ENCODE results near the gene ZNF846.
"Not testable (repeated sequence)": the region's sequence is repeated elsewhere in the genome, so short reads cannot be mapped to it uniquely, and the experiment has no call there.

ZNF846 gene

GRCh38 chr19:9729162-9729561, 39.4 kb downstream of the ZNF846 start:
- H3K27me3 ChIP-seq (ENCODE audit: control insufficient read depth in 1 of 2, insufficient read depth in 2 of 2, low read length in 2 of 2): no peaks in the 10 kb centered on the region
- H3K4me3 ChIP-seq (ENCODE audit: low read depth in 1 of 2, low read length in 2 of 2): no peak overlapping the region
- H3K36me3 ChIP-seq (ENCODE audit: control insufficient read depth in 1 of 2, insufficient read depth in 2 of 2, low read length in 2 of 2): no peaks in the 10 kb centered on the region
- H3K27ac ChIP-seq (ENCODE audit: low read depth, low read length): no peak overlapping the region
- H3K4me1 ChIP-seq (ENCODE audit: control insufficient read depth in 1 of 2, insufficient read depth in 2 of 2, low read length in 2 of 2): no peaks in the 10 kb centered on the region
- H3K9ac ChIP-seq (ENCODE audit: low read depth in 1 of 2, low read length in 2 of 2): no peak overlapping the region
- H3K9me3 ChIP-seq (ENCODE audit: control insufficient read depth in 1 of 2, low read length in 2 of 2): peaks cover 0 to 2% of the 10 kb centered on the region in 2 donors

- Histone ChIP-seq H3K4me3 (ENCODE audit: low read depth in 1 of 2, low read length in 2 of 2) (no peak overlapping the region), H3K9me3 (ENCODE audit: control insufficient read depth in 1 of 2, low read length in 2 of 2) (peaks cover 0 to 2% of the 10 kb centered on the region in 2 donors), H3K27me3 (ENCODE audit: control insufficient read depth in 1 of 2, insufficient read depth in 2 of 2, low read length in 2 of 2) (no peaks in the 10 kb centered on the region), H3K27ac (ENCODE audit: low read depth, low read length) (no peak overlapping the region), H3K9ac (ENCODE audit: low read depth in 1 of 2, low read length in 2 of 2) (no peak overlapping the region), H3K36me3 (ENCODE audit: control insufficient read depth in 1 of 2, insufficient read depth in 2 of 2, low read length in 2 of 2) (no peaks in the 10 kb centered on the region), H3K4me1 (ENCODE audit: control insufficient read depth in 1 of 2, insufficient read depth in 2 of 2, low read length in 2 of 2) (no peaks in the 10 kb centered on the region)
These were observed 40.9 kb downstream of the ZNF846 start for GRCh38 chr19:9727644-9728043.

- H3K9me3 ChIP-seq (ENCODE audit: control insufficient read depth in 1 of 2, low read length in 2 of 2); H3K9ac ChIP-seq (ENCODE audit: low read depth in 1 of 2, low read length in 2 of 2); H3K27me3 ChIP-seq (ENCODE audit: control insufficient read depth in 1 of 2, insufficient read depth in 2 of 2, low read length in 2 of 2); H3K4me3 ChIP-seq (ENCODE audit: low read depth in 1 of 2, low read length in 2 of 2); H3K4me1 ChIP-seq (ENCODE audit: control insufficient read depth in 1 of 2, insufficient read depth in 2 of 2, low read length in 2 of 2); H3K36me3 ChIP-seq (ENCODE audit: control insufficient read depth in 1 of 2, insufficient read depth in 2 of 2, low read length in 2 of 2); H3K27ac ChIP-seq (ENCODE audit: low read depth, low read length): not testable (repeated sequence)
These were observed 42.9 kb downstream of the ZNF846 start for GRCh38 chr19:9725508-9726201.

- Histone ChIP-seq H3K9me3 (ENCODE audit: control insufficient read depth in 1 of 2, low read length in 2 of 2) (peaks cover 0 to 2% of the 10 kb centered on the region in 2 donors), H3K36me3 (ENCODE audit: control insufficient read depth in 1 of 2, insufficient read depth in 2 of 2, low read length in 2 of 2) (no peaks in the 10 kb centered on the region), H3K4me3 (ENCODE audit: low read depth in 1 of 2, low read length in 2 of 2) (no peak overlapping the region), H3K9ac (ENCODE audit: low read depth in 1 of 2, low read length in 2 of 2) (no peak overlapping the region), H3K27ac (ENCODE audit: low read depth, low read length) (no peak overlapping the region), H3K27me3 (ENCODE audit: control insufficient read depth in 1 of 2, insufficient read depth in 2 of 2, low read length in 2 of 2) (no peaks in the 10 kb centered on the region), H3K4me1 (ENCODE audit: control insufficient read depth in 1 of 2, insufficient read depth in 2 of 2, low read length in 2 of 2) (no peaks in the 10 kb centered on the region)
These were observed 44.4 kb downstream of the ZNF846 start for GRCh38 chr19:9724157-9724556.

GRCh38 chr19:9721861-9722260, 46.7 kb downstream of the ZNF846 start:
- H3K9ac ChIP-seq (ENCODE audit: low read depth in 1 of 2, low read length in 2 of 2): no peak overlapping the region
- H3K4me3 ChIP-seq (ENCODE audit: low read depth in 1 of 2, low read length in 2 of 2): no peak overlapping the region
- H3K4me1 ChIP-seq (ENCODE audit: control insufficient read depth in 1 of 2, insufficient read depth in 2 of 2, low read length in 2 of 2): no peaks in the 10 kb centered on the region
- H3K27ac ChIP-seq (ENCODE audit: low read depth, low read length): no peak overlapping the region
- H3K9me3 ChIP-seq (ENCODE audit: control insufficient read depth in 1 of 2, low read length in 2 of 2): peaks cover 0 to 2% of the 10 kb centered on the region in 2 donors
- no peaks in the 10 kb centered on the region for H3K27me3 ChIP-seq (ENCODE audit: control insufficient read depth in 1 of 2, insufficient read depth in 2 of 2, low read length in 2 of 2)
- H3K36me3 ChIP-seq (ENCODE audit: control insufficient read depth in 1 of 2, insufficient read depth in 2 of 2, low read length in 2 of 2): no peaks in the 10 kb centered on the region

- no peak overlapping the region for H3K9ac ChIP-seq (ENCODE audit: low read depth in 1 of 2, low read length in 2 of 2)
- no peaks in the 10 kb centered on the region for H3K36me3 ChIP-seq (ENCODE audit: control insufficient read depth in 1 of 2, insufficient read depth in 2 of 2, low read length in 2 of 2)
- H3K9me3 ChIP-seq (ENCODE audit: control insufficient read depth in 1 of 2, low read length in 2 of 2): peaks cover 0 to 2% of the 10 kb centered on the region in 2 donors
- no peaks in the 10 kb centered on the region for H3K27me3 ChIP-seq (ENCODE audit: control insufficient read depth in 1 of 2, insufficient read depth in 2 of 2, low read length in 2 of 2)
- no peak overlapping the region for H3K27ac ChIP-seq (ENCODE audit: low read depth, low read length)
- no peak overlapping the region for H3K4me3 ChIP-seq (ENCODE audit: low read depth in 1 of 2, low read length in 2 of 2)
- H3K4me1 ChIP-seq (ENCODE audit: control insufficient read depth in 1 of 2, insufficient read depth in 2 of 2, low read length in 2 of 2): no peaks in the 10 kb centered on the region
These were observed 48.0 kb downstream of the ZNF846 start for GRCh38 chr19:9720541-9720940.

GRCh38 chr19:9711815-9712214, 56.7 kb downstream of the ZNF846 start:
- H3K4me3 ChIP-seq (ENCODE audit: low read depth in 1 of 2, low read length in 2 of 2): no peak overlapping the region
- H3K27me3 ChIP-seq (ENCODE audit: control insufficient read depth in 1 of 2, insufficient read depth in 2 of 2, low read length in 2 of 2): no peaks in the 10 kb centered on the region
- H3K4me1 ChIP-seq (ENCODE audit: control insufficient read depth in 1 of 2, insufficient read depth in 2 of 2, low read length in 2 of 2): no peaks in the 10 kb centered on the region
- no peak overlapping the region for H3K27ac ChIP-seq (ENCODE audit: low read depth, low read length)
- peaks cover 5 to 7% of the 10 kb centered on the region in 2 donors for H3K9me3 ChIP-seq (ENCODE audit: control insufficient read depth in 1 of 2, low read length in 2 of 2)
- no peaks in the 10 kb centered on the region for H3K36me3 ChIP-seq (ENCODE audit: control insufficient read depth in 1 of 2, insufficient read depth in 2 of 2, low read length in 2 of 2)
- no peak overlapping the region for H3K9ac ChIP-seq (ENCODE audit: low read depth in 1 of 2, low read length in 2 of 2)

- no peak overlapping the region for H3K4me3 ChIP-seq (ENCODE audit: low read depth in 1 of 2, low read length in 2 of 2)
- H3K9me3 ChIP-seq (ENCODE audit: control insufficient read depth in 1 of 2, low read length in 2 of 2): peaks cover 5 to 7% of the 10 kb centered on the region in 2 donors
- no peaks in the 10 kb centered on the region for H3K36me3 ChIP-seq (ENCODE audit: control insufficient read depth in 1 of 2, insufficient read depth in 2 of 2, low read length in 2 of 2)
- no peaks in the 10 kb centered on the region for H3K27me3 ChIP-seq (ENCODE audit: control insufficient read depth in 1 of 2, insufficient read depth in 2 of 2, low read length in 2 of 2)
- H3K4me1 ChIP-seq (ENCODE audit: control insufficient read depth in 1 of 2, insufficient read depth in 2 of 2, low read length in 2 of 2): no peaks in the 10 kb centered on the region
- H3K9ac ChIP-seq (ENCODE audit: low read depth in 1 of 2, low read length in 2 of 2): no peak overlapping the region
- no peak overlapping the region for H3K27ac ChIP-seq (ENCODE audit: low read depth, low read length)
These were observed 59.2 kb downstream of the ZNF846 start for GRCh38 chr19:9709305-9709704.

GRCh38 chr19:9705836-9706235, 62.7 kb downstream of the ZNF846 start:
- H3K9me3 ChIP-seq (ENCODE audit: control insufficient read depth in 1 of 2, low read length in 2 of 2): peaks cover 0 to 3% of the 10 kb centered on the region in 2 donors
- no peak overlapping the region for H3K9ac ChIP-seq (ENCODE audit: low read depth in 1 of 2, low read length in 2 of 2)
- H3K27me3 ChIP-seq (ENCODE audit: control insufficient read depth in 1 of 2, insufficient read depth in 2 of 2, low read length in 2 of 2): no peaks in the 10 kb centered on the region
- H3K36me3 ChIP-seq (ENCODE audit: control insufficient read depth in 1 of 2, insufficient read depth in 2 of 2, low read length in 2 of 2): no peaks in the 10 kb centered on the region
- H3K4me1 ChIP-seq (ENCODE audit: control insufficient read depth in 1 of 2, insufficient read depth in 2 of 2, low read length in 2 of 2): no peaks in the 10 kb centered on the region
- no peak overlapping the region for H3K4me3 ChIP-seq (ENCODE audit: low read depth in 1 of 2, low read length in 2 of 2)
- no peak overlapping the region for H3K27ac ChIP-seq (ENCODE audit: low read depth, low read length)

- Histone ChIP-seq H3K27ac (ENCODE audit: low read depth, low read length) (no peak overlapping the region), H3K9ac (ENCODE audit: low read depth in 1 of 2, low read length in 2 of 2) (no peak overlapping the region), H3K36me3 (ENCODE audit: control insufficient read depth in 1 of 2, insufficient read depth in 2 of 2, low read length in 2 of 2) (no peaks in the 10 kb centered on the region), H3K9me3 (ENCODE audit: control insufficient read depth in 1 of 2, low read length in 2 of 2) (peaks cover 0 to 2% of the 10 kb centered on the region in 2 donors), H3K4me1 (ENCODE audit: control insufficient read depth in 1 of 2, insufficient read depth in 2 of 2, low read length in 2 of 2) (no peaks in the 10 kb centered on the region), H3K4me3 (ENCODE audit: low read depth in 1 of 2, low read length in 2 of 2) (no peak overlapping the region), H3K27me3 (ENCODE audit: control insufficient read depth in 1 of 2, insufficient read depth in 2 of 2, low read length in 2 of 2) (no peaks in the 10 kb centered on the region)
These were observed 66.4 kb downstream of the ZNF846 start for GRCh38 chr19:9702186-9702585.

Measured in duodenal mucosa (tissue), 2 donors.